Upper lobe of right lung (tissue), 1 donor: ENCODE measurements around the gene CLSTN3. TPM values are rescaled to one million over a fixed set of nuclear protein-coding genes. Genes with fewer than 3 reads are reported as not detected.

ENCODE experiments used
- ATAC-seq: fragments of 200-7000 bp; cut with Tn5 transposase; one replicate; pipeline ENCODE4 v1.9.1; 2020; ENCODE audit warnings: mild to moderate bottlenecking, moderate library complexity
- DNase-seq: peaks from one replicate; pipeline ENCODE4 v3.0.0-alpha.2; 2020
- H3K27ac ChIP-seq: fragments of 200-600 bp; one replicate; pipeline ENCODE4 v1.8.0; 2022
- H3K27me3 ChIP-seq: fragments of 200-600 bp; one replicate; pipeline ENCODE4 v1.8.0; 2022; ENCODE audit warnings: mild to moderate bottlenecking
- H3K36me3 ChIP-seq: fragments of 200-600 bp; one replicate; pipeline ENCODE4 v1.8.0; 2022
- H3K4me1 ChIP-seq: fragments of 200-600 bp; one replicate; pipeline ENCODE4 v1.8.0; 2022
- H3K4me3 ChIP-seq: fragments of 200-600 bp; one replicate; pipeline ENCODE4 v1.8.0; 2022; ENCODE audit warnings: mild to moderate bottlenecking
- H3K9me3 ChIP-seq: fragments of 200-600 bp; one replicate; pipeline ENCODE4 v1.8.0; 2022
- intact Hi-C: fragments of 100-400 bp; cut with DNase I; formaldehyde crosslinking; loops from one replicate; pipeline ENCODE4 v1.11.0; 2022
- total RNA-seq: library from RNA; stranded (reverse); fragmentation: NEBNext Ultra II Directional; extraction: Animal tissue kit (Norgen Biotek cat#: 25700); gene quantifications from one replicate; pipeline ENCODE4 v1.2.1, GENCODE V29; 2021
- TF ChIP-seq, protein P1 (sequence below): fragments of 200-600 bp; IDR thresholded peaks from one replicate; pipeline ENCODE4 v1.8.0; 2022; ENCODE audit warnings: antibody characterized with exemption
- donor health status: DM: no; HTN: yes; CAD: no; lungs with severe emphysema.

Gene CLSTN3
- total RNA-seq, 1 donor from 2014 or later: 48.2 TPM

DNA sequence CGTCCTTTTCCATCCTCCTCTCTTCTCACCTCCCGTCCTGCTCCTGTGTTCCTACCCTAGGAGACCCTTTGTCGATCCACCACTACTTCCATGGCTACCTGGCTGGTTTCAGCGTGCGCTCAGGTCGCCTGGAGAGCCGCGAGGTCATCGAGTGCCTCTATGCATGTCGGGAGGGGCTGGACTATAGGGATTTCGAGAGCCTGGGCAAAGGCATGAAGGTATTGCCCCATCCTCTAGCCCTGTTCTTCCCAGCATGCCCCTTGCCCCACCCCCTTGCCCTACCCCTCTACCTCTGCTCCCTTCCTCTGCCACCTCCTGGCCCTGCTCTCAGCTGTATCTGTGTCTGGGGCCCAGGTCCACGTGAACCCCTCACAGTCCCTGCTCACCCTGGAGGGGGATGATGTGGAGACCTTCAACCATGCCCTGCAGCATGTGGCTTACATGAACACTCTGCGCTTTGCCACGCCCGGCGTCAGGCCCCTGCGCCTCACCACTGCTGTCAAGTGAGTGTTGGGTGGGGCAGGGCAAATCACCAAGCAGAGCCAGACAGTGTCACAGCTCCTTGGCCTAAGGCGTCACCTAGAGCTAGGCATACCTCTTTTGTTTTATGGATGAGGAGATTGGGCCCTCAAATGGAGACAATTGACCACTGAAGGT is 12.8 kb downstream of the CLSTN3 start:
- Histone ChIP-seq H3K4me1 (no peaks in the 10 kb centered on the region), H3K4me3 (no peak overlapping the region), H3K27ac (no peak overlapping the region), H3K27me3 (no peaks in the 10 kb centered on the region), H3K9me3 (no peaks in the 10 kb centered on the region), H3K36me3 (peaks cover 9% of the 10 kb centered on the region)
- TF ChIP-seq, protein P1, sequence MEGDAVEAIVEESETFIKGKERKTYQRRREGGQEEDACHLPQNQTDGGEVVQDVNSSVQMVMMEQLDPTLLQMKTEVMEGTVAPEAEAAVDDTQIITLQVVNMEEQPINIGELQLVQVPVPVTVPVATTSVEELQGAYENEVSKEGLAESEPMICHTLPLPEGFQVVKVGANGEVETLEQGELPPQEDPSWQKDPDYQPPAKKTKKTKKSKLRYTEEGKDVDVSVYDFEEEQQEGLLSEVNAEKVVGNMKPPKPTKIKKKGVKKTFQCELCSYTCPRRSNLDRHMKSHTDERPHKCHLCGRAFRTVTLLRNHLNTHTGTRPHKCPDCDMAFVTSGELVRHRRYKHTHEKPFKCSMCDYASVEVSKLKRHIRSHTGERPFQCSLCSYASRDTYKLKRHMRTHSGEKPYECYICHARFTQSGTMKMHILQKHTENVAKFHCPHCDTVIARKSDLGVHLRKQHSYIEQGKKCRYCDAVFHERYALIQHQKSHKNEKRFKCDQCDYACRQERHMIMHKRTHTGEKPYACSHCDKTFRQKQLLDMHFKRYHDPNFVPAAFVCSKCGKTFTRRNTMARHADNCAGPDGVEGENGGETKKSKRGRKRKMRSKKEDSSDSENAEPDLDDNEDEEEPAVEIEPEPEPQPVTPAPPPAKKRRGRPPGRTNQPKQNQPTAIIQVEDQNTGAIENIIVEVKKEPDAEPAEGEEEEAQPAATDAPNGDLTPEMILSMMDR: no peak
- DNase-seq (peak; percentile 71), ATAC-seq (peak; percentile 64)
- intact Hi-C loops: no loop called here

DNA sequence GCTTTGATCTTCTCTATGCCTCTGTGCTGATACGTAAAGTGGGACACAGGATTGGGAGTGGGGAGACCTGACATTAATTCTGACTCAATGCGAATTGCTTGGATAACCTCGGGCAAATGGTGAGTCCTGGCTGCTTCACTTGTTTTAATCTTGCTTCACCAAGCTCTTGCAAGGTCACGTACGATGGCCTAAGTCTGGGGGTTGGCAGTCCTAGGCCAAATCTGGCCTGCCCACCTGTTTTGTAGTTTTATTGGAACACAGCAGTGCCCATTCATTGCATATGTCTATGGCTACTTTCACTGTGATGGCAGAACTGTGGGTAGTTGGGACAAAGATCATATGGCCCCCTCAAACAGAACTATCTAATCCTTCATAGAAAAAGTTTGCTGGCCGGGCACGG is 13.4 kb downstream of the CLSTN3 start:
- H3K36me3 ChIP-seq: peaks cover 9% of the 10 kb centered on the region
- intact Hi-C loops: no loop called here
- ATAC-seq (no peak), DNase-seq (no peak)
- H3K4me1 ChIP-seq: no peaks in the 10 kb centered on the region
- H3K4me3 ChIP-seq: no peak overlapping the region
- H3K9me3 ChIP-seq: no peaks in the 10 kb centered on the region
- H3K27ac ChIP-seq: no peak overlapping the region
- H3K27me3 ChIP-seq: no peaks in the 10 kb centered on the region
- TF ChIP-seq, protein P1: no peak

DNA sequence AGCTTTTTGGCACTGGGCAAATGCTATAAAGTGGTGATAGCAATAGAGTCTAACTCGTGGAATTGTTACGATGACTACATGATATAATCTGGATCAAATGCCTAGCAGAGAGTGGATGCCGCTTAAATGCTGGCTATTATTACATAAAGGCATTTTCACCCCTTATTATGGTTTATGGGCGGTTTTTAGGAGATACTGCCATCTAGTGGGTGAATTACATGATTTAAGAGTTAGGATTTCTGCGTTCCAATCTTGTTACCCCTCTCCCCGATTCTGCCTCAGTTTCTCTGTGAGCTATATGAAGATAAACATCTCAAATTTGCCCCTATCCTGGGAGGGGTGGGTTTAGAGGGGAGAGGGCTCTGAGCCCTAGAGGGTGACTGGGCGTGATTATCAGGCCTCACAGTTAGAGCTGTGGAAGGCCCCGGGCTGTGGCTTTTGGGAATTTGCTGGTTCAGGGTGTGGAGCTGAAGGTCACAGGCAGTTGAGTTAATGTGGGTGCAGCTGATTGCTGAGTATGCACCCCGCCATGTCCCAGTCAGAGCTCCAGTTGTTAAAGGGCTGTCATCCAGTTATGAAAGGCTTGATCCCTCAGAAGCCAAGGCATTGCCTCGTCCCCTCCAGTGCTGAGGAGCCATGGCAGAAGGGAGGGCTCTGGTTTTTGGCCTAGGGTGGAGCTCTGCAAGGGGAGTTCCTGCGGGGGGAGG is 14.4 kb downstream of the CLSTN3 start:
- TF ChIP-seq, protein P1: peak; percentile 63
- intact Hi-C loops: no loop called here
- Histone ChIP-seq H3K36me3 (peaks cover 13% of the 10 kb centered on the region), H3K4me1 (no peaks in the 10 kb centered on the region), H3K9me3 (no peaks in the 10 kb centered on the region), H3K4me3 (no peak overlapping the region), H3K27ac (no peak overlapping the region), H3K27me3 (no peaks in the 10 kb centered on the region)
- ATAC-seq (peak; percentile 17), DNase-seq (peak; percentile 34)

DNA sequence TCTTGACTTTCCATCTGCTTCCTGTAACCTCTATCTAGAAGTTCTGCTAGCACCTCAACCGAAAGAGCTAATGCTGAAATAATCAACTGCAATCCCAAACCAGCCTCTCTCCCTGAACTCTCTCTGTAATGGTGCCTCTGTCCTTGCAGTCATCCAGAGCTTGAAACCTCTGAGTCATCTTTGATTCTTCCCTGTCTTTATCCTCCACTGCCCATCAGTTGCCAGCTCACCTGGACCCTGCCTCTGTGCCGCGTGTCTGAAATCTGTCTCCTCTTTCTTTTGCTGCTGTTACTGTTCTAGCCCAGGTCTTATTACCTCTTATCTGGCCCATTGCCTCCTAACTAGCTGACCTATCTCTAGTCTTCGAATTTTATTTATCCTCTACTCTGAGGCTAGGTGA is 15.5 kb downstream of the CLSTN3 start:
- TF ChIP-seq, protein P1: no peak
- H3K9me3 ChIP-seq: no peaks in the 10 kb centered on the region
- no peak overlapping the region for H3K27ac ChIP-seq
- H3K4me3 ChIP-seq: no peak overlapping the region
- intact Hi-C loops: no loop called here
- DNase-seq (no peak), ATAC-seq (no peak)
- peaks cover 18% of the 10 kb centered on the region for H3K36me3 ChIP-seq
- H3K27me3 ChIP-seq: no peaks in the 10 kb centered on the region
- H3K4me1 ChIP-seq: no peaks in the 10 kb centered on the region

DNA sequence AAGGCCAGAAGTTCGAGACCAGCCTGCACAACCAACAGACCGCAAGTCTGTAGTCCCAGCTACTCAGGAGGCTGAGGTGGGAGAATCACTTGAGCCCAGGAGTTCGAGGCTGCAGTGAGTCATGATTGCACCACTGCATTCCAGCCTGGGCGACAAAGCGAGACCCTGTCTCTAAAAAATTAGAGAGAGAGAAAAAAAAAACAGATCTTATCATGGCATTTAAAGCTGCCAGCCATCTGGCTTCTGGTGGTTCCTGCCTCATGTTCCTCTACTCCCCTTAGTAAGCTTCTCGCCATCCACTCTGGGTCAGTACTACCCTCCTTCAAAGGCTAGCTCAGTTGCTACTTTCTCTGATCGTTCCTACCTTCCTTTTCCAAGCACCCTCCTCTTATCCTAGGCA is 16.1 kb downstream of the CLSTN3 start:
- no peak overlapping the region for H3K4me3 ChIP-seq
- intact Hi-C loops: no loop called here
- TF ChIP-seq, protein P1: no peak

More for the DNA sequence above, 16.1 kb downstream of the CLSTN3 start:
- Histone ChIP-seq H3K4me1 (no peaks in the 10 kb centered on the region), H3K9me3 (no peaks in the 10 kb centered on the region), H3K27me3 (no peaks in the 10 kb centered on the region), H3K27ac (no peak overlapping the region), H3K36me3 (peaks cover 18% of the 10 kb centered on the region)
- ATAC-seq (no peak), DNase-seq (peak; percentile 12)
